Kidney (tissue), 14 donors: ENCODE data around the gene TMEM150B. TPM values are rescaled to one million over a fixed set of nuclear protein-coding genes. Genes with fewer than 3 reads are reported as not detected.
"Not testable (repeated sequence)": the region's sequence is repeated elsewhere in the genome, so short reads cannot be mapped to it uniquely, and the experiment has no call there.

Experiments
- DNase-seq, 5 donors: peaks; one replicate each; pipeline ENCODE4 v3.0.0-alpha.2; 2013 to 2020
- FAIRE-seq: peaks from 2 replicates; lab custom pipeline; 2012; peaks lifted over from hg19 to GRCh38; lab: Jason Lieb, UNC
- H3K27ac ChIP-seq, 2 donors: one replicate each; pipeline ENCODE4 v1.7.0; 2013; ENCODE audit warnings: low read depth in 2 of 2, low read length in 2 of 2, inconsistent platforms in 1 of 2
- H3K27me3 ChIP-seq: one replicate; pipeline ENCODE4 v1.7.1; 2013; ENCODE audit warnings: low read length, inconsistent platforms; ENCODE audit not compliant: control insufficient read depth, insufficient read depth
- H3K36me3 ChIP-seq, 3 donors: one replicate each; pipeline versions ENCODE4 v1.7.0 to v1.7.1; 2013; ENCODE audit warnings: low read length in 3 of 3, control low read depth in 1 of 3, inconsistent platforms in 1 of 3; ENCODE audit not compliant: insufficient read depth in 3 of 3, control insufficient read depth in 2 of 3
- H3K4me1 ChIP-seq, 3 donors: one replicate each; pipeline versions ENCODE4 v1.7.0 to v1.7.1; 2013; ENCODE audit warnings: low read length in 3 of 3, inconsistent platforms in 1 of 3, low read depth in 1 of 3; ENCODE audit not compliant: control insufficient read depth in 2 of 3, insufficient read depth in 2 of 3
- H3K4me3 ChIP-seq, 3 donors: one replicate each; pipeline versions ENCODE4 v1.7.0 to v1.8.1; 2013; ENCODE audit warnings: low read length in 3 of 3, control low read depth in 1 of 3, inconsistent platforms in 1 of 3
- H3K9ac ChIP-seq, 3 donors: one replicate each; pipeline versions ENCODE4 v1.7.0 to v1.7.1; 2013; ENCODE audit warnings: low read length in 3 of 3, control low read depth in 1 of 3, inconsistent platforms in 1 of 3
- H3K9me3 ChIP-seq, 3 donors: one replicate each; pipeline versions ENCODE4 v1.7.0 to v1.7.1; 2013; ENCODE audit warnings: low read length in 3 of 3, control low read depth in 1 of 3, inconsistent platforms in 1 of 3; ENCODE audit not compliant: control insufficient read depth in 2 of 3, insufficient read depth in 1 of 3
- intact Hi-C: fragments of 100-400 bp; cut with DNase I; formaldehyde crosslinking; loops from one replicate; pipeline ENCODE4 v1.11.1; 2022
- polyA plus RNA-seq: library from polyadenylated mRNA; stranded (reverse); fragments of 350-450 nt; fragmentation: Illumina TruSeq; extraction: RNeasy Lipid Tissue Mini Kit (QIAGEN cat#74804); gene quantifications from one replicate; pipeline ENCODE4 v1.2.3, GENCODE V29; 2014; ENCODE audit warnings: low read depth, low replicate concordance; ENCODE audit not compliant: insufficient read depth
- total RNA-seq: library from RNA; stranded (reverse); fragmentation: NEBNext Ultra II Directional; extraction: Animal tissue kit (Norgen Biotek cat#: 25700); gene quantifications from one replicate; pipeline ENCODE4 v1.2.1, GENCODE V29; 2021
- TF ChIP-seq, protein P1 (sequence below): IDR thresholded peaks from 3 replicates; pipeline ENCODE4 v1.5.1; 2012; ENCODE audit warnings: mild to moderate bottlenecking, moderate library complexity, borderline replicate concordance; ENCODE audit not compliant: insufficient read depth; ENCODE audit errors: extremely low read depth
- donor health status: control.
- donor health status: control.
- donor health status: control.
- donor health status: control.
- donor health status: control.
- donor health status: DM: yes; HTN: yes; CAD: no.
- donor health status: Normal renal cell carcinoma (clear cell type).

TMEM150B gene
- total and polyA plus RNA-seq, 2 donors from 2014 or later, result 3.6 to 5.4 TPM

- intact Hi-C loops, result no loop called here
- TF ChIP-seq, protein P1, sequence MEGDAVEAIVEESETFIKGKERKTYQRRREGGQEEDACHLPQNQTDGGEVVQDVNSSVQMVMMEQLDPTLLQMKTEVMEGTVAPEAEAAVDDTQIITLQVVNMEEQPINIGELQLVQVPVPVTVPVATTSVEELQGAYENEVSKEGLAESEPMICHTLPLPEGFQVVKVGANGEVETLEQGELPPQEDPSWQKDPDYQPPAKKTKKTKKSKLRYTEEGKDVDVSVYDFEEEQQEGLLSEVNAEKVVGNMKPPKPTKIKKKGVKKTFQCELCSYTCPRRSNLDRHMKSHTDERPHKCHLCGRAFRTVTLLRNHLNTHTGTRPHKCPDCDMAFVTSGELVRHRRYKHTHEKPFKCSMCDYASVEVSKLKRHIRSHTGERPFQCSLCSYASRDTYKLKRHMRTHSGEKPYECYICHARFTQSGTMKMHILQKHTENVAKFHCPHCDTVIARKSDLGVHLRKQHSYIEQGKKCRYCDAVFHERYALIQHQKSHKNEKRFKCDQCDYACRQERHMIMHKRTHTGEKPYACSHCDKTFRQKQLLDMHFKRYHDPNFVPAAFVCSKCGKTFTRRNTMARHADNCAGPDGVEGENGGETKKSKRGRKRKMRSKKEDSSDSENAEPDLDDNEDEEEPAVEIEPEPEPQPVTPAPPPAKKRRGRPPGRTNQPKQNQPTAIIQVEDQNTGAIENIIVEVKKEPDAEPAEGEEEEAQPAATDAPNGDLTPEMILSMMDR, result no peak
- peak within 1 kb of the TSS; percentile 72 to 78 (median 78) for H3K4me3 ChIP-seq
- DNase-seq (peak; percentile 100), FAIRE-seq (peak; percentile 100)
- H3K9me3 ChIP-seq, result no peaks in the 10 kb centered on the region
- peaks cover 0 to 16% (median 0%) of the 10 kb centered on the region in 3 donors for H3K4me1 ChIP-seq
- H3K27ac ChIP-seq, result peak within 1 kb of the TSS; percentile 95 to 96
- peak within 1 kb of the TSS; percentile 48 to 89 (median 81) for H3K9ac ChIP-seq
- no peaks in the 10 kb centered on the region for H3K36me3 ChIP-seq
- H3K27me3 ChIP-seq, result no peaks in the 10 kb centered on the region
Observed at GRCh38 chr19:55339105-55339888, 14.2 kb upstream of the TMEM150B start, which contains the start of gene KMT5C. Gene KMT5C (plus strand): TSS chr19:55339876. CDS start chr19:55341937, 2,061 bp downstream.

- DNase-seq (no peak), FAIRE-seq (no peak)
- Histone ChIP-seq H3K9ac (no peak overlapping the region), H3K9me3 (no peaks in the 10 kb centered on the region), H3K27me3 (no peaks in the 10 kb centered on the region), H3K4me3 (no peak overlapping the region), H3K27ac (no peak overlapping the region), H3K4me1 (peaks cover 0 to 12% (median 0%) of the 10 kb centered on the region in 3 donors), H3K36me3 (no peaks in the 10 kb centered on the region)
- TF ChIP-seq, protein P1, result no peak
- intact Hi-C loops, result no loop called here
Observed at GRCh38 chr19:55336101-55336500, 11.0 kb upstream of the TMEM150B start.

GRCh38 chr19:55333870-55334269 is 8.7 kb upstream of the TMEM150B start:
- FAIRE-seq, result no peak
- TF ChIP-seq, protein P1, result no peak
- intact Hi-C loops, result no loop called here

GRCh38 chr19:55329791-55330190 is 4.7 kb upstream of the TMEM150B start:
- H3K27me3 ChIP-seq, FAIRE-seq, DNase-seq, H3K27ac ChIP-seq, H3K36me3 ChIP-seq, H3K9ac ChIP-seq, H3K9me3 ChIP-seq, H3K4me3 ChIP-seq, H3K4me1 ChIP-seq, intact Hi-C loops: not testable (repeated sequence)

More at GRCh38 chr19:55333870-55334269, 8.7 kb upstream of the TMEM150B start:
- no peaks in the 10 kb centered on the region for H3K9me3 ChIP-seq
- H3K4me1 ChIP-seq, result peaks cover 0 to 4% (median 0%) of the 10 kb centered on the region in 3 donors
- peak overlapping the region in 1 of 3 donors; percentile 41 for H3K9ac ChIP-seq
- peak overlapping the region; percentile 45 to 76 for H3K27ac ChIP-seq
- no peaks in the 10 kb centered on the region for H3K36me3 ChIP-seq
- H3K4me3 ChIP-seq, result peak overlapping the region in 2 of 3 donors; percentile 60 to 70
- H3K27me3 ChIP-seq, result no peaks in the 10 kb centered on the region
- DNase-seq, result peak in 2 of 5 donors; percentile 64 to 79

DNA sequence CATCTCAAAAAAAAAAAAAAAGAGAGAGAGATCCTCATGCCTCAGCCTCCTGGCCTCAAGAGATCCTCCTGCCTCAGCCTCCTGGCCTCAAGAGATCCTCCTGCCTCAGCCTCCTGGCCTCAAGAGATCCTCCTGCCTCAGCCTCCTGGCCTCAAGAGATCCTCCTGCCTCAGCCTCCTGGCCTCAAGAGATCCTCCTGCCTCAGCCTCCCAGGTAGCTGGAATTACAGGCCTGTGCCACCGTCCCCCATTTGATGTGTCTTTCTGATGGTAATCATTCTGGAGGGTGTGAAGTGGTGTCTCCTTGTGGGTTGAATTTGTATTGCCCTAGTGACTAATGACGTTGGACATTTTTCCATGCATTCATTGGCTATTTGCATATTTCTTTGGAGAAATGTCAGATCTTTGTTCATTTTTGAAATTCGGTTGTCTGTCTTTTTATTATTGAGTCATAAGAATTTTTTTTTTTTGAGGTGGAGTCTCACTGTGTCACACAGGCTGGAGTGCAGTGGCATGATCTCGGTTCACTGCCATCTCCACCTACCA is 3.7 kb upstream of the TMEM150B start:
- H3K9me3 ChIP-seq, H3K9ac ChIP-seq, FAIRE-seq, H3K4me1 ChIP-seq, H3K4me3 ChIP-seq, intact Hi-C loops, H3K36me3 ChIP-seq, H3K27ac ChIP-seq, H3K27me3 ChIP-seq, DNase-seq: not testable (repeated sequence)
